LNCAP (cell line): ENCODE results near the gene VEGFA.

Experiments
- CTCF ChIP-seq: fragments of 450-650 bp; IDR thresholded peaks from 2 replicates; pipeline ENCODE4 v1.5.1; 2017; ENCODE audit warnings: mild to moderate bottlenecking

The VEGFA gene

DNA sequence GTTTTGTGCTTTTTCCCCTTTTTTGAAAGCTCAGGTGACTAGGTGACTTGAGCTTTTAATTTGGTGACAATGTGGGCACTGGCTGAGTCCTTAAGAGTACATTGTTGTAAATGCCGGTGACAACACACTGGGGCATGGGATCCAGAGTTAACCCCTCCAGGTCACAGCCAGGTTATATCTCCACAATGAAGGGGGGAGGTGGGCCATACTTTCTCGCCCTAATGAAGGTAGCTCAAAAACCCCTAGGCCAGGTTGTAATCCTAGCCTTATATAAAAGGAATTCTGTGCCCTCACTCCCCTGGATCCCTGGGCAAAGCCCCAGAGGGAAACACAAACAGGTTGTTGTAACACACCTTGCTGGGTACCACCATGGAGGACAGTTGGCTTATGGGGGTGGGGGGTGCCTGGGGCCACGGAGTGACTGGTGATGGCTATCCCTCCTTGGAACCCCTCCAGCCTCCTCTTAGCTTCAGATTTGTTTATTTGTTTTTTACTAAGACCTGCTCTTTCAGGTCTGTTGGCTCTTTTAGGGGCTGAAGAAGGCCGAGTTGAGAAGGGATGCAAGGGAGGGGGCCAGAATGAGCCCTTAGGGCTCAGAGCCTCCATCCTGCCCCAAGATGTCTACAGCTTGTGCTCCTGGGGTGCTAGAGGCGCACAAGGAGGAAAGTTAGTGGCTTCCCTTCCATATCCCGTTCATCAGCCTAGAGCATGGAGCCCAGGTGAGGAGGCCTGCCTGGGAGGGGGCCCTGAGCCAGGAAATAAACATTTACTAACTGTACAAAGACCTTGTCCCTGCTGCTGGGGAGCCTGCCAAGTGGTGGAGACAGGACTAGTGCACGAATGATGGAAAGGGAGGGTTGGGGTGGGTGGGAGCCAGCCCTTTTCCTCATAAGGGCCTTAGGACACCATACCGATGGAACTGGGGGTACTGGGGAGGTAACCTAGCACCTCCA lies 2.2 kb upstream of the VEGFA start:
- no peak for TF ChIP-seq CTCF

GRCh38 chr6:43768506-43768860 lies 1.5 kb upstream of the VEGFA start:
- TF ChIP-seq CTCF = no peak

DNA sequence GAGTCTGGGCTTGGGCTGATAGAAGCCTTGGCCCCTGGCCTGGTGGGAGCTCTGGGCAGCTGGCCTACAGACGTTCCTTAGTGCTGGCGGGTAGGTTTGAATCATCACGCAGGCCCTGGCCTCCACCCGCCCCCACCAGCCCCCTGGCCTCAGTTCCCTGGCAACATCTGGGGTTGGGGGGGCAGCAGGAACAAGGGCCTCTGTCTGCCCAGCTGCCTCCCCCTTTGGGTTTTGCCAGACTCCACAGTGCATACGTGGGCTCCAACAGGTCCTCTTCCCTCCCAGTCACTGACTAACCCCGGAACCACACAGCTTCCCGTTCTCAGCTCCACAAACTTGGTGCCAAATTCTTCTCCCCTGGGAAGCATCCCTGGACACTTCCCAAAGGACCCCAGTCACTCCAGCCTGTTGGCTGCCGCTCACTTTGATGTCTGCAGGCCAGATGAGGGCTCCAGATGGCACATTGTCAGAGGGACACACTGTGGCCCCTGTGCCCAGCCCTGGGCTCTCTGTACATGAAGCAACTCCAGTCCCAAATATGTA lies 957 bp upstream of the VEGFA start:
- no peak for TF ChIP-seq CTCF

DNA sequence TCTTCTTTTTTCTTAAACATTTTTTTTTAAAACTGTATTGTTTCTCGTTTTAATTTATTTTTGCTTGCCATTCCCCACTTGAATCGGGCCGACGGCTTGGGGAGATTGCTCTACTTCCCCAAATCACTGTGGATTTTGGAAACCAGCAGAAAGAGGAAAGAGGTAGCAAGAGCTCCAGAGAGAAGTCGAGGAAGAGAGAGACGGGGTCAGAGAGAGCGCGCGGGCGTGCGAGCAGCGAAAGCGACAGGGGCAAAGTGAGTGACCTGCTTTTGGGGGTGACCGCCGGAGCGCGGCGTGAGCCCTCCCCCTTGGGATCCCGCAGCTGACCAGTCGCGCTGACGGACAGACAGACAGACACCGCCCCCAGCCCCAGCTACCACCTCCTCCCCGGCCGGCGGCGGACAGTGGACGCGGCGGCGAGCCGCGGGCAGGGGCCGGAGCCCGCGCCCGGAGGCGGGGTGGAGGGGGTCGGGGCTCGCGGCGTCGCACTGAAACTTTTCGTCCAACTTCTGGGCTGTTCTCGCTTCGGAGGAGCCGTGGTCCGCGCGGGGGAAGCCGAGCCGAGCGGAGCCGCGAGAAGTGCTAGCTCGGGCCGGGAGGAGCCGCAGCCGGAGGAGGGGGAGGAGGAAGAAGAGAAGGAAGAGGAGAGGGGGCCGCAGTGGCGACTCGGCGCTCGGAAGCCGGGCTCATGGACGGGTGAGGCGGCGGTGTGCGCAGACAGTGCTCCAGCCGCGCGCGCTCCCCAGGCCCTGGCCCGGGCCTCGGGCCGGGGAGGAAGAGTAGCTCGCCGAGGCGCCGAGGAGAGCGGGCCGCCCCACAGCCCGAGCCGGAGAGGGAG lies 580 bp downstream of the VEGFA start:
- TF ChIP-seq CTCF = no peak

GRCh38 chr6:43771210-43771857 lies 1.3 kb downstream of the VEGFA start:
- no peak; the same call in 1 of the 2 replicates for TF ChIP-seq CTCF

DNA sequence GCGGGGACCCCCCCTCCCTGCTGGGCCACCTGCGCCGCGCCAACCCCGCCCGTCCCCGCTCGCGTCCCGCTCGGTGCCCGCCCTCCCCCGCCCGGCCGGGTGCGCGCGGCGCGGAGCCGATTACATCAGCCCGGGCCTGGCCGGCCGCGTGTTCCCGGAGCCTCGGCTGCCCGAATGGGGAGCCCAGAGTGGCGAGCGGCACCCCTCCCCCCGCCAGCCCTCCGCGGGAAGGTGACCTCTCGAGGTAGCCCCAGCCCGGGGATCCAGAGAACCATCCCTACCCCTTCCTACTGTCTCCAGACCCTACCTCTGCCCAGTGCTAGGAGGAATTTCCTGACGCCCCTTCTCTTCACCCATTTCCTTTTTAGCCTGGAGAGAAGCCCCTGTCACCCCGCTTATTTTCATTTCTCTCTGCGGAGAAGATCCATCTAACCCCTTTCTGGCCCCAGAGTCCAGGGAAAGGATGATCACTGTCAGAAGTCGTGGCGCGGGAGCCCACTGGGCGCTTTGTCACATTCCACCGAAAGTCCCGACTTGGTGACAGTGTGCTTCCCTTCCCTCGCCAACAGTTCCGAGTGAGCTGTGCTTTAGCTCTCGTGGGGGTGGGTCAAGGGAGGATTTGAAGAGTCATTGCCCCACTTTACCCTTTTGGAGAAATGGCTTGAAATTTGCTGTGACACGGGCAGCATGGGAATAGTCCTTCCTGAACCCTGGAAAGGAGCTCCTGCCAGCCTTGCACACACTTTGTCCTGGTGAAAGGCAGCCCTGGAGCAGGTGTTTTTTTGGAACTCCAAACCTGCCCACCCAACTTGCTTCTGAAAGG lies 2.1 kb downstream of the VEGFA start:
- no peak for TF ChIP-seq CTCF
